Thyroid gland (tissue), 4 donors: ENCODE measurements around the gene CETN2. TPM values are rescaled to one million over a fixed set of nuclear protein-coding genes. Genes with fewer than 3 reads are reported as not detected.
"Not testable (repeated sequence)": the region's sequence is repeated elsewhere in the genome, so short reads cannot be mapped to it uniquely, and the experiment has no call there.

Experiments
- DNase-seq, 2 donors: peaks; one replicate each; pipeline ENCODE4 v3.0.0-alpha.2; 2019
- H3K27ac ChIP-seq, 3 donors: fragments of 200-600 bp; sonication (generic); 1 replicate in 2 of 3; 2 replicates in 1 of 3; pipeline ENCODE4 v1.5.1; 2016 to 2019; ENCODE audit warnings: mild to moderate bottlenecking in 1 of 3, moderate library complexity in 1 of 3
- H3K27me3 ChIP-seq: fragments of 200-600 bp; sonication (generic); one replicate; pipeline ENCODE4 v1.5.1; 2019
- H3K36me3 ChIP-seq, 2 donors: fragments of 200-600 bp; sonication (generic); one replicate each; pipeline ENCODE4 v1.5.1; 2016 to 2019
- H3K4me1 ChIP-seq, 2 donors: fragments of 200-600 bp; sonication (generic); one replicate each; pipeline ENCODE4 v1.5.1; 2017 to 2019
- H3K4me3 ChIP-seq, 3 donors: fragments of 200-600 bp; sonication (generic); replicated peaks in 1 of 3; 1 replicate in 2 of 3; 2 replicates in 1 of 3; pipeline ENCODE4 v1.5.1; 2016; ENCODE audit warnings: mild to moderate bottlenecking in 1 of 3
- H3K9me3 ChIP-seq: fragments of 200-600 bp; sonication (generic); one replicate; pipeline ENCODE4 v1.5.1; 2017
- POLR2A ChIP-seq, 2 donors: fragments of 450-650 bp; IDR thresholded peaks; one replicate each; pipeline ENCODE4 v1.6.1; 2017; ENCODE audit warnings: antibody characterized with exemption in 2 of 2, mild to moderate bottlenecking in 2 of 2, moderate library complexity in 1 of 2
- WGBS, 2 donors: methylation state at CpG; one replicate each; pipeline ENCODE4 v1.1.5; 2017; 5-methylcytosine and 5-hydroxymethylcytosine counted together
- intact Hi-C: fragments of 100-400 bp; cut with DNase I; formaldehyde crosslinking; loops from one replicate; pipeline ENCODE4 v1.15.1; 2023
- total RNA-seq, 4 donors: library from RNA; depleted of rRNA; stranded (reverse); fragments of >200 nt; gene quantifications; one replicate each; pipeline ENCODE4 v1.2.3, GENCODE V29; 2016
- TF ChIP-seq, protein P1 (sequence below), 6 experiments: fragments of 200-600 bp in 3 of 6; fragments of 450-650 bp in 3 of 6; sonication (generic) in 3 of 6; IDR thresholded peaks; one replicate each; pipeline ENCODE4 v1.5.1; 2016 to 2019; ENCODE audit warnings: antibody characterized with exemption in 6 of 6, mild to moderate bottlenecking in 2 of 6, inconsistent platforms in 1 of 6, moderate library complexity in 1 of 6

CETN2 gene
- total RNA-seq, 4 donors from 2014 or later = 41.9 to 64.7 (median 61.8) TPM

- DNase-seq = no peak
- no peak overlapping the region for H3K4me3 ChIP-seq
- TF ChIP-seq POLR2A (IDR thresholded peaks at IDR 0.05) = no peak
- TF ChIP-seq, protein P1, sequence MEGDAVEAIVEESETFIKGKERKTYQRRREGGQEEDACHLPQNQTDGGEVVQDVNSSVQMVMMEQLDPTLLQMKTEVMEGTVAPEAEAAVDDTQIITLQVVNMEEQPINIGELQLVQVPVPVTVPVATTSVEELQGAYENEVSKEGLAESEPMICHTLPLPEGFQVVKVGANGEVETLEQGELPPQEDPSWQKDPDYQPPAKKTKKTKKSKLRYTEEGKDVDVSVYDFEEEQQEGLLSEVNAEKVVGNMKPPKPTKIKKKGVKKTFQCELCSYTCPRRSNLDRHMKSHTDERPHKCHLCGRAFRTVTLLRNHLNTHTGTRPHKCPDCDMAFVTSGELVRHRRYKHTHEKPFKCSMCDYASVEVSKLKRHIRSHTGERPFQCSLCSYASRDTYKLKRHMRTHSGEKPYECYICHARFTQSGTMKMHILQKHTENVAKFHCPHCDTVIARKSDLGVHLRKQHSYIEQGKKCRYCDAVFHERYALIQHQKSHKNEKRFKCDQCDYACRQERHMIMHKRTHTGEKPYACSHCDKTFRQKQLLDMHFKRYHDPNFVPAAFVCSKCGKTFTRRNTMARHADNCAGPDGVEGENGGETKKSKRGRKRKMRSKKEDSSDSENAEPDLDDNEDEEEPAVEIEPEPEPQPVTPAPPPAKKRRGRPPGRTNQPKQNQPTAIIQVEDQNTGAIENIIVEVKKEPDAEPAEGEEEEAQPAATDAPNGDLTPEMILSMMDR (IDR thresholded peaks at IDR 0.05) = no peak
- H3K36me3 ChIP-seq = no peaks in the 10 kb centered on the region
- WGBS, 2 donors = 92 to 97% methylated on average over 16 to 17 of the region's 17 CpGs
- H3K27me3 ChIP-seq = no peaks in the 10 kb centered on the region
- H3K27ac ChIP-seq = no peak overlapping the region
- no peaks in the 10 kb centered on the region for H3K9me3 ChIP-seq
- H3K4me1 ChIP-seq = no peaks in the 10 kb centered on the region
- intact Hi-C loops = no loop called here
These were observed 15.2 kb upstream of the CETN2 start for GRCh38 chrX:152845618-152846240.

GRCh38 chrX:152844256-152844655, 13.7 kb upstream of the CETN2 start:
- TF ChIP-seq, protein P1 (IDR thresholded peaks at IDR 0.05) = no peak
- no peak for TF ChIP-seq POLR2A (IDR thresholded peaks at IDR 0.05)
- no peak overlapping the region for H3K27ac ChIP-seq
- intact Hi-C loops = no loop called here
- H3K9me3 ChIP-seq = no peaks in the 10 kb centered on the region
- H3K36me3 ChIP-seq = no peaks in the 10 kb centered on the region
- no peaks in the 10 kb centered on the region for H3K27me3 ChIP-seq
- no peak overlapping the region for H3K4me3 ChIP-seq
- 86 to 93% methylated on average over 2 to 6 of the region's 6 CpGs for WGBS, 2 donors
- H3K4me1 ChIP-seq = no peaks in the 10 kb centered on the region
- no peak for DNase-seq

DNA sequence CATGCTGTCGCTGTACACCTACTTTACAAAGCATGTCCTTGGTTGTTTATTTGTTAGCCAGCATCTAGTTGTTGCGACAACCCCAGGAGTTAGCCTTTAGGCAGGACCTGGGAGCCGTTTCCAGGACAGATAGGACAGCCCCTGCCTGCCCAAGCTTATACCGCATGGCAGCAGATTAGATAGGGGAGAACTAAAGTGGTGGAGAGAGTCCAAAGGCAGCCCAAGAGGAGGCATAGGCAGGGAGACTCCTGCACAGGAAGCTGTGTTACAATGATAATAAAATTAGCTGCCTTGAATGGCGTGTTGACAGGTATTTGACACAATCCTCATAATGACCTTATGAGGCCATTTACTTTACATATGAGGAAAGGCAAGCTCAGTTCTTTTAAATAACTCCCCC, 13.3 kb upstream of the CETN2 start:
- Histone ChIP-seq H3K4me1 (no peaks in the 10 kb centered on the region), H3K27me3 (no peaks in the 10 kb centered on the region), H3K9me3 (no peaks in the 10 kb centered on the region), H3K27ac (no peak overlapping the region), H3K4me3 (no peak overlapping the region), H3K36me3 (no peaks in the 10 kb centered on the region)
- WGBS, 2 donors = 90 to 95% methylated on average over 5 of the region's 5 CpGs
- no peak for DNase-seq
- no peak for TF ChIP-seq POLR2A (IDR thresholded peaks at IDR 0.05)
- TF ChIP-seq, protein P1 (IDR thresholded peaks at IDR 0.05) = no peak
- intact Hi-C loops = no loop called here

GRCh38 chrX:152842772-152843338, 12.3 kb upstream of the CETN2 start:
- intact Hi-C loops = no loop called here
- Histone ChIP-seq H3K4me3 (no peak overlapping the region), H3K36me3 (no peaks in the 10 kb centered on the region), H3K27ac (no peak overlapping the region), H3K27me3 (no peaks in the 10 kb centered on the region), H3K9me3 (no peaks in the 10 kb centered on the region), H3K4me1 (no peaks in the 10 kb centered on the region)
- no peak for DNase-seq
- TF ChIP-seq POLR2A (IDR thresholded peaks at IDR 0.05) = no peak
- TF ChIP-seq, protein P1 (IDR thresholded peaks at IDR 0.05) = no peak
- 94 to 96% methylated on average over 10 of the region's 10 CpGs for WGBS, 2 donors

GRCh38 chrX:152835470-152835869, 4.9 kb upstream of the CETN2 start:
- DNase-seq, H3K27me3 ChIP-seq, H3K27ac ChIP-seq, intact Hi-C loops, H3K4me3 ChIP-seq, H3K36me3 ChIP-seq, H3K9me3 ChIP-seq: not testable (repeated sequence)
- 100% methylated on average over 1 of the region's 1 CpG; no CpG with 5 or more reads in 1 of the 2 donors for WGBS, 2 donors
- peaks cover 4 to 11% of the 10 kb centered on the region in 2 donors for H3K4me1 ChIP-seq
